Breast epithelium (tissue), 3 donors: ENCODE measurements around the gene EXOSC7.

Source experiments
- POLR2A ChIP-seq: fragments of 450-650 bp; IDR thresholded peaks from one replicate; pipeline ENCODE4 v1.6.1; 2016; ENCODE audit warnings: antibody characterized with exemption, mild to moderate bottlenecking, moderate library complexity
- POLR2AphosphoS5 ChIP-seq, 3 donors: sonication (generic); formaldehyde crosslinking; IDR thresholded peaks; one replicate each; pipeline ENCODE4 v1.6.1; 2017; ENCODE audit warnings: antibody characterized with exemption in 3 of 3
- TF ChIP-seq, protein P1 (sequence below), 3 donors: fragments of 450-650 bp; IDR thresholded peaks; one replicate each; pipeline ENCODE4 v1.5.1; 2016 to 2017; ENCODE audit warnings: antibody characterized with exemption in 3 of 3, mild to moderate bottlenecking in 3 of 3, moderate library complexity in 3 of 3

DNA sequence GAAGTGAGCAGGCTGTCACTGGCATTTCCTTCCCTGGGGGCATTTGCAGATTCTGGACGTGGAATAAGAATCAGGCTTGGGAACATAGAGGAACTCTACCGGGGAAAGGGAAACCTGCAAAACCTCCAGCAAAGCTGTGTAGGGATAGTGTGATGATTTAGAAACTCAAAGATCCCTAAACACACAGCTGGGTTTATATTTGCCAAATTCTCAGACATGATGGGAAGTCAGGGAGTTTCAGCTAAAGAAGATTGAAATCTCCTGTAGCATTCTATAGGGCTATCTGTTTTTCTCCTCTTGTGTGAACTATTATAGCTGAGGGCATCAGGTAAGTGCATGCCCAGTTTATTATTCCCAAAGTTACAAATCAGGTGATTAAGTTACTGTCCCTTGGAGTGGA, 40.9 kb downstream of the EXOSC7 start:
- TF ChIP-seq, protein P1, sequence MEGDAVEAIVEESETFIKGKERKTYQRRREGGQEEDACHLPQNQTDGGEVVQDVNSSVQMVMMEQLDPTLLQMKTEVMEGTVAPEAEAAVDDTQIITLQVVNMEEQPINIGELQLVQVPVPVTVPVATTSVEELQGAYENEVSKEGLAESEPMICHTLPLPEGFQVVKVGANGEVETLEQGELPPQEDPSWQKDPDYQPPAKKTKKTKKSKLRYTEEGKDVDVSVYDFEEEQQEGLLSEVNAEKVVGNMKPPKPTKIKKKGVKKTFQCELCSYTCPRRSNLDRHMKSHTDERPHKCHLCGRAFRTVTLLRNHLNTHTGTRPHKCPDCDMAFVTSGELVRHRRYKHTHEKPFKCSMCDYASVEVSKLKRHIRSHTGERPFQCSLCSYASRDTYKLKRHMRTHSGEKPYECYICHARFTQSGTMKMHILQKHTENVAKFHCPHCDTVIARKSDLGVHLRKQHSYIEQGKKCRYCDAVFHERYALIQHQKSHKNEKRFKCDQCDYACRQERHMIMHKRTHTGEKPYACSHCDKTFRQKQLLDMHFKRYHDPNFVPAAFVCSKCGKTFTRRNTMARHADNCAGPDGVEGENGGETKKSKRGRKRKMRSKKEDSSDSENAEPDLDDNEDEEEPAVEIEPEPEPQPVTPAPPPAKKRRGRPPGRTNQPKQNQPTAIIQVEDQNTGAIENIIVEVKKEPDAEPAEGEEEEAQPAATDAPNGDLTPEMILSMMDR (IDR thresholded peaks at IDR 0.05), result no peak
- TF ChIP-seq POLR2A, result no peak
- no peak for TF ChIP-seq POLR2AphosphoS5 (IDR thresholded peaks at IDR 0.05)
